ENCODE results near the gene KCMF1. TPM values are rescaled to one million over a fixed set of nuclear protein-coding genes. Genes with fewer than 3 reads are reported as not detected.
A peak's percentile ranks its signal among the peaks of the same experiment; 100 is the strongest.

Gene KCMF1
- total RNA-seq, 4 donors from 2014 or later: 41.5 to 97.3 (median 55.5) TPM

- Histone ChIP-seq H3K4me3 (no peak overlapping the region), H3K27ac (peak overlapping the region; percentile 40 to 62 (median 42)), H3K9me3 (no peaks in the 10 kb centered on the region), H3K4me1 (peaks cover 7 to 27% (median 17%) of the 10 kb centered on the region in 4 donors), H3K27me3 (no peaks in the 10 kb centered on the region), H3K36me3 (no peaks in the 10 kb centered on the region)
- in situ Hi-C loops (cut with MboI; ENCODE audit: low pct_ligation_motif_present in 1 of 4, low pct_unique_long_range_greater_than_20kb in 1 of 4, low sequenced_read_pairs in 3 of 4) (no loop called here), intact Hi-C loops (cut with DNase I; ENCODE audit: low total_unique reads) (no loop called here)
- no peak for DNase-seq
- no peak for TF ChIP-seq POLR2AphosphoS5 (IDR thresholded peaks at IDR 0.05)
- TF ChIP-seq CTCF (IDR thresholded peaks at IDR 0.05): no peak
- TF ChIP-seq EP300 (IDR thresholded peaks at IDR 0.05; ENCODE audit: low read depth): no peak
- TF ChIP-seq POLR2A (IDR thresholded peaks at IDR 0.05): no peak
Measured at GRCh38 chr2:84957771-84958134, 13.2 kb upstream of the KCMF1 start.

GRCh38 chr2:84958135-84959059 lies 12.6 kb upstream of the KCMF1 start:
- Histone ChIP-seq H3K4me3 (no peak overlapping the region), H3K9me3 (no peaks in the 10 kb centered on the region), H3K27me3 (no peaks in the 10 kb centered on the region), H3K36me3 (no peaks in the 10 kb centered on the region), H3K27ac (peak overlapping the region; percentile 40 to 62 (median 42)), H3K4me1 (peaks cover 7 to 27% (median 17%) of the 10 kb centered on the region in 4 donors)
- TF ChIP-seq POLR2A (IDR thresholded peaks at IDR 0.05): no peak
- peak in 1 of 3 donors; percentile 15 for TF ChIP-seq POLR2AphosphoS5 (IDR thresholded peaks at IDR 0.05)
- 51 to 60% methylated on average over 5 to 12 of the region's 12 CpGs for WGBS, 2 donors (ENCODE audit: low coverage in 1 of 2)
- peak; percentile 55 for DNase-seq
- in situ Hi-C loops (cut with MboI; ENCODE audit: low pct_ligation_motif_present in 1 of 4, low pct_unique_long_range_greater_than_20kb in 1 of 4, low sequenced_read_pairs in 3 of 4): no loop called here
- intact Hi-C loops (cut with DNase I; ENCODE audit: low total_unique reads): no loop called here

- Histone ChIP-seq H3K4me1 (peaks cover 7 to 30% (median 19%) of the 10 kb centered on the region in 4 donors), H3K27me3 (no peaks in the 10 kb centered on the region), H3K9me3 (no peaks in the 10 kb centered on the region), H3K4me3 (no peak overlapping the region), H3K27ac (peak overlapping the region in 2 of 4 donors; percentile 9 to 40), H3K36me3 (no peaks in the 10 kb centered on the region)
- intact Hi-C loops (cut with DNase I; ENCODE audit: low total_unique reads) (no loop called here), in situ Hi-C loops (cut with MboI; ENCODE audit: low pct_ligation_motif_present in 1 of 4, low pct_unique_long_range_greater_than_20kb in 1 of 4, low sequenced_read_pairs in 3 of 4) (no loop called here)
- 80 to 100% methylated on average over 1 to 10 of the region's 10 CpGs for WGBS, 2 donors (ENCODE audit: low coverage in 1 of 2)
- no peak for DNase-seq
- TF ChIP-seq POLR2AphosphoS5 (IDR thresholded peaks at IDR 0.05) (no peak), POLR2A (IDR thresholded peaks at IDR 0.05) (no peak), EP300 (IDR thresholded peaks at IDR 0.05; ENCODE audit: low read depth) (no peak), CTCF (IDR thresholded peaks at IDR 0.05) (no peak)
Measured at GRCh38 chr2:84959095-84959565, 11.8 kb upstream of the KCMF1 start.

GRCh38 chr2:84959566-84960506 lies 11.1 kb upstream of the KCMF1 start:
- peak overlapping the region in 2 of 4 donors; percentile 9 to 40 for H3K27ac ChIP-seq
- in situ Hi-C loops (cut with MboI; ENCODE audit: low pct_ligation_motif_present in 1 of 4, low pct_unique_long_range_greater_than_20kb in 1 of 4, low sequenced_read_pairs in 3 of 4): no loop called here
- DNase-seq: no peak
- peaks cover 7 to 30% (median 21%) of the 10 kb centered on the region in 4 donors for H3K4me1 ChIP-seq
- intact Hi-C loops (cut with DNase I; ENCODE audit: low total_unique reads): no loop called here
- no peaks in the 10 kb centered on the region for H3K9me3 ChIP-seq
- no peak overlapping the region for H3K4me3 ChIP-seq
- no peaks in the 10 kb centered on the region for H3K36me3 ChIP-seq
- H3K27me3 ChIP-seq: no peaks in the 10 kb centered on the region
- 28 to 52% methylated on average over 2 to 5 of the region's 5 CpGs for WGBS, 2 donors (ENCODE audit: low coverage in 1 of 2)
- TF ChIP-seq POLR2AphosphoS5 (IDR thresholded peaks at IDR 0.05): no peak

All from transverse colon (tissue), 4 donors.